HL-60 (cell line): ENCODE results near the gene SEMA6B.

ENCODE experiments used
- DNase-seq, 2 experiments: peaks; one replicate each; pipeline ENCODE4 v3.0.0-alpha.2; 2010 to 2020; ENCODE audit warnings: low read depth in 1 of 2, low spot score in 1 of 2
- H3K27ac ChIP-seq: fragments of 250-450 bp; sonication (Bioruptor Pico); replicated peaks from 2 replicates; pipeline ENCODE4 v1.5.1; 2020; ENCODE audit warnings: mild to moderate bottlenecking, moderate library complexity
- H3K27me3 ChIP-seq: fragments of 250-450 bp; sonication (Bioruptor Pico); 2 replicates; pipeline ENCODE4 v1.5.1; 2021; ENCODE audit warnings: mild to moderate bottlenecking, moderate library complexity; ENCODE audit not compliant: insufficient read depth, poor library complexity, severe bottlenecking
- H3K4me3 ChIP-seq: replicated peaks from 2 replicates; pipeline ENCODE4 v1.5.1; 2011; ENCODE audit warnings: mild to moderate bottlenecking, control low read depth, low read length; ENCODE audit not compliant: insufficient read depth
- GABPA ChIP-seq: IDR thresholded peaks from 2 replicates; pipeline ENCODE4 v1.6.1; 2012; ENCODE audit warnings: low read depth
- POLR2AphosphoS5 ChIP-seq: IDR thresholded peaks from 2 replicates; pipeline ENCODE4 v1.6.1; 2012; ENCODE audit warnings: low read depth
- SPI1 ChIP-seq: IDR thresholded peaks from 2 replicates; pipeline ENCODE4 v1.6.1; 2012; ENCODE audit warnings: low read depth, mild to moderate bottlenecking, borderline replicate concordance
- TF ChIP-seq, protein P1 (sequence below): IDR thresholded peaks from 2 replicates; pipeline ENCODE4 v1.6.1; 2012; ENCODE audit warnings: low read depth; ENCODE audit not compliant: insufficient replicate concordance
- TF ChIP-seq, protein P2 (sequence below): IDR thresholded peaks from one replicate; pipeline ENCODE4 v1.5.1; 2011; ENCODE audit warnings: low read length, control low read depth, inconsistent platforms; ENCODE audit not compliant: insufficient read depth

Gene SEMA6B

DNA sequence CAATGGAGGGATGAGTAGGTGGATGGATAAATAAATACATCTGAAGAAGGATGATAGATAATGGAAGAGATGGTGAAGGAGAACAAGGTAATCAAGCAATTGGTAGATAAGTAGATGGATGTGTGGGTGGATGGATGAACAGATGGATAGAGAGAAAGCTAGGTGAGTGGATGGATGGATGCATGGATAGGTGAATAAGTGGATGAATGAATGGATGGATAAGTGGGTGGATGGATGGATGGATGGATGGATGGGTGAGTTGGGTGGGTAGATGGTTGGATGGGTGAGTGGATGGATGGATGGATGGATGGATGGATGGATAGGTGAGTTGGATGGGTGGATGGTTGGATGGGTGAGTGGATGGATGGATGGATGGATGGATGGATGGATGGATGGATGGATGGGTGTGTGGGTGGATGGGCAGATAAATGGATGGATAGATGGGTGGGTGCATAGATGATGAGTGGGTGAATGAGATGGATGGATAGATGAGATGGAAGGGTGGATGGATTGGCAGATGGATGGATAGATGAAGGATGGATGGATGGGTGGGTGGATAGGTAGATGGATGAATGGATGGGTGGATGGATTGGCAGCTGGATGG, 6.3 kb downstream of the SEMA6B start:
- H3K27ac ChIP-seq: no peak overlapping the region
- no peaks in the 10 kb centered on the region for H3K27me3 ChIP-seq
- TF ChIP-seq GABPA: no peak
- TF ChIP-seq POLR2AphosphoS5: no peak
- no peak for TF ChIP-seq SPI1
- TF ChIP-seq, protein P1, sequence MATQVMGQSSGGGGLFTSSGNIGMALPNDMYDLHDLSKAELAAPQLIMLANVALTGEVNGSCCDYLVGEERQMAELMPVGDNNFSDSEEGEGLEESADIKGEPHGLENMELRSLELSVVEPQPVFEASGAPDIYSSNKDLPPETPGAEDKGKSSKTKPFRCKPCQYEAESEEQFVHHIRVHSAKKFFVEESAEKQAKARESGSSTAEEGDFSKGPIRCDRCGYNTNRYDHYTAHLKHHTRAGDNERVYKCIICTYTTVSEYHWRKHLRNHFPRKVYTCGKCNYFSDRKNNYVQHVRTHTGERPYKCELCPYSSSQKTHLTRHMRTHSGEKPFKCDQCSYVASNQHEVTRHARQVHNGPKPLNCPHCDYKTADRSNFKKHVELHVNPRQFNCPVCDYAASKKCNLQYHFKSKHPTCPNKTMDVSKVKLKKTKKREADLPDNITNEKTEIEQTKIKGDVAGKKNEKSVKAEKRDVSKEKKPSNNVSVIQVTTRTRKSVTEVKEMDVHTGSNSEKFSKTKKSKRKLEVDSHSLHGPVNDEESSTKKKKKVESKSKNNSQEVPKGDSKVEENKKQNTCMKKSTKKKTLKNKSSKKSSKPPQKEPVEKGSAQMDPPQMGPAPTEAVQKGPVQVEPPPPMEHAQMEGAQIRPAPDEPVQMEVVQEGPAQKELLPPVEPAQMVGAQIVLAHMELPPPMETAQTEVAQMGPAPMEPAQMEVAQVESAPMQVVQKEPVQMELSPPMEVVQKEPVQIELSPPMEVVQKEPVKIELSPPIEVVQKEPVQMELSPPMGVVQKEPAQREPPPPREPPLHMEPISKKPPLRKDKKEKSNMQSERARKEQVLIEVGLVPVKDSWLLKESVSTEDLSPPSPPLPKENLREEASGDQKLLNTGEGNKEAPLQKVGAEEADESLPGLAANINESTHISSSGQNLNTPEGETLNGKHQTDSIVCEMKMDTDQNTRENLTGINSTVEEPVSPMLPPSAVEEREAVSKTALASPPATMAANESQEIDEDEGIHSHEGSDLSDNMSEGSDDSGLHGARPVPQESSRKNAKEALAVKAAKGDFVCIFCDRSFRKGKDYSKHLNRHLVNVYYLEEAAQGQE: no peak
- TF ChIP-seq, protein P2, sequence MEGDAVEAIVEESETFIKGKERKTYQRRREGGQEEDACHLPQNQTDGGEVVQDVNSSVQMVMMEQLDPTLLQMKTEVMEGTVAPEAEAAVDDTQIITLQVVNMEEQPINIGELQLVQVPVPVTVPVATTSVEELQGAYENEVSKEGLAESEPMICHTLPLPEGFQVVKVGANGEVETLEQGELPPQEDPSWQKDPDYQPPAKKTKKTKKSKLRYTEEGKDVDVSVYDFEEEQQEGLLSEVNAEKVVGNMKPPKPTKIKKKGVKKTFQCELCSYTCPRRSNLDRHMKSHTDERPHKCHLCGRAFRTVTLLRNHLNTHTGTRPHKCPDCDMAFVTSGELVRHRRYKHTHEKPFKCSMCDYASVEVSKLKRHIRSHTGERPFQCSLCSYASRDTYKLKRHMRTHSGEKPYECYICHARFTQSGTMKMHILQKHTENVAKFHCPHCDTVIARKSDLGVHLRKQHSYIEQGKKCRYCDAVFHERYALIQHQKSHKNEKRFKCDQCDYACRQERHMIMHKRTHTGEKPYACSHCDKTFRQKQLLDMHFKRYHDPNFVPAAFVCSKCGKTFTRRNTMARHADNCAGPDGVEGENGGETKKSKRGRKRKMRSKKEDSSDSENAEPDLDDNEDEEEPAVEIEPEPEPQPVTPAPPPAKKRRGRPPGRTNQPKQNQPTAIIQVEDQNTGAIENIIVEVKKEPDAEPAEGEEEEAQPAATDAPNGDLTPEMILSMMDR: no peak
- no peak for DNase-seq
- H3K4me3 ChIP-seq: no peak overlapping the region

DNA sequence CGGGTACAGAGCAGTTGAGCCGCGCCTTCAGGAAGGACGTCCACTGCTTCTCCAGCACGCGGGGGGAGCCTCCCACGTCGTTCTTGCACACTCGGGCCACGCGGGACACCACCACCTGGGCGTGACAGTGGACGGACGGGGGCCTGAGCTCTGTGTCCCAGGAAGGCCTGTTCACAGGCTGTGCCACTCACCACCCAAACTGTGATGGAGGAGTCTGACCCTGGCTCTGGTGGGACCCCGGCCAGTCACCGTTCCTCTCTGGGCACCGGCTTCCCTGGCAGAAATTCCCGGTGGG, 7.0 kb downstream of the SEMA6B start:
- Histone ChIP-seq H3K27me3 (no peaks in the 10 kb centered on the region), H3K4me3 (no peak overlapping the region), H3K27ac (no peak overlapping the region)
- no peak for DNase-seq
- TF ChIP-seq, protein P1: no peak
- TF ChIP-seq GABPA (no peak), POLR2AphosphoS5 (no peak), SPI1 (no peak)
- TF ChIP-seq, protein P2: no peak

DNA sequence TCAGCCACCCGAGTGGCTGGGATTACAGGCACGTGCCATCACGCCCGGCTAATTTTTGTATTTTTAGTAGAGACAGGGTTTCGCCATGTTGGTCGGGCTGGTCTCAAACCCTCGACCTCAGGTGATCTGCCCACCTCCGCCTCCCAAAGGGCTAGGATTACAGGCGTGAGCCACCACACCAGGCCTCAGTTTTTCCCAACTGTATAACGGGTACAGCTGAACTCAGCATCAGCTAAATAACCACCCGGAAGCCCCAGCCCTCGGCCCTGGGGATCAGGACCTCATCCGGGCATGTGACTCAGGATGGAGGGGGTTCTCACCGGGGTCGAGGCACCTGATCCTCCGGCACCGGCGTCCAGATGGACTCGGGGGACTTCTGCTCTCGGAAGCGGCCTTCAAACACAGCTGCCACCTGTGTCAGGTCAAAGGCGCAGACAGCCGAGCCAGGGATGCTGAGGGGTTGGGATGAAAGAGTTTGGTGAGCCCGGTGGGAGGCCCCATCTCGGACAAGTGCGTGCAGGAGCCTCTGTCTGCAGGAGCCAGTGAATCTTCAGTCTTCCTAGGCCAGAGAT, 8.9 kb downstream of the SEMA6B start:
- H3K27me3 ChIP-seq: no peaks in the 10 kb centered on the region
- no peak for DNase-seq
- TF ChIP-seq GABPA (no peak), POLR2AphosphoS5 (no peak), SPI1 (no peak)
- TF ChIP-seq, protein P2: no peak
- TF ChIP-seq, protein P1: no peak
- H3K27ac ChIP-seq: no peak overlapping the region
- H3K4me3 ChIP-seq: no peak overlapping the region
